B cell (primary cell): Measurements from ENCODE around the gene PLGRKT. TPM values are rescaled to one million over a fixed set of nuclear protein-coding genes. Genes with fewer than 3 reads are reported as not detected.

ENCODE experiments used
- ATAC-seq: fragments of 200-7000 bp; cut with Tn5 transposase; one replicate; pipeline ENCODE4 v1.10.0; 2021; ENCODE audit warnings: low read depth, mild to moderate bottlenecking, moderate number of reproducible peaks, moderate library complexity
- CTCF ChIA-PET: fragments of 350-600 bp; sonication (Branson Sonifier 250); formaldehyde crosslinking; loops from one replicate; lab custom pipeline; 2021; ENCODE audit warnings: antibody characterized with exemption, inconsistent platforms; lab: Charles Lee
- POLR2A ChIA-PET: fragments of 350-600 bp; sonication (Branson Sonifier 250); formaldehyde crosslinking; loops from one replicate; lab custom pipeline; 2021; ENCODE audit warnings: antibody characterized with exemption; lab: Charles Lee
- DNase-seq: peaks from one replicate; pipeline ENCODE4 v3.0.0; 2013
- H2AFZ ChIP-seq: 2 replicates; pipeline ENCODE4 v1.6.1; 2012; ENCODE audit warnings: mild to moderate bottlenecking, low read depth, low read length; ENCODE audit not compliant: insufficient read depth, poor library complexity, severe bottlenecking
- H3K27ac ChIP-seq, 2 donors: 1 replicate in 1 of 2; 2 replicates in 1 of 2; pipeline ENCODE4 v1.5.1; 2012 to 2013; ENCODE audit warnings: low read length in 2 of 2, mild to moderate bottlenecking in 2 of 2, moderate library complexity in 1 of 2
- H3K27me3 ChIP-seq, 4 experiments: fragments of 200-600 bp in 1 of 4; sonication (generic) in 1 of 4; replicated peaks in 1 of 4; 1 replicate in 2 of 4; 2 replicates in 2 of 4; pipeline versions ENCODE4 v1.6.1 to v1.7.0; 2013 to 2016; ENCODE audit warnings: low read length in 3 of 4, mild to moderate bottlenecking in 2 of 4, mixed read lengths in 1 of 4, moderate library complexity in 1 of 4; ENCODE audit not compliant: insufficient read depth in 4 of 4, control insufficient read depth in 3 of 4; ENCODE audit errors: control extremely low read depth in 1 of 4
- H3K36me3 ChIP-seq, 2 experiments: replicated peaks in 1 of 2; 1 replicate in 1 of 2; 2 replicates in 1 of 2; pipeline versions ENCODE4 v1.6.1 to v1.7.1; 2013; ENCODE audit warnings: low read length in 1 of 2; ENCODE audit not compliant: insufficient read depth in 2 of 2, control insufficient read depth in 1 of 2; ENCODE audit errors: control extremely low read depth in 1 of 2, extremely low read depth in 1 of 2
- H3K4me1 ChIP-seq, 2 donors: fragments of 200-600 bp in 1 of 2; sonication (generic) in 1 of 2; 1 replicate in 1 of 2; 2 replicates in 1 of 2; pipeline versions ENCODE4 v1.5.1 to v1.6.1; 2013 to 2017; ENCODE audit warnings: low read length in 2 of 2; ENCODE audit not compliant: control insufficient read depth in 2 of 2, insufficient read depth in 2 of 2
- H3K4me2 ChIP-seq: replicated peaks from 2 replicates; pipeline ENCODE3; 2012; ENCODE audit warnings: mild to moderate bottlenecking, low read depth, low read length; ENCODE audit not compliant: poor library complexity, severe bottlenecking
- H3K4me3 ChIP-seq, 5 experiments: fragments of 200-600 bp in 1 of 5; sonication (generic) in 1 of 5; 1 replicate in 3 of 5; 2 replicates in 2 of 5; pipeline versions ENCODE4 v1.5.1 to v1.7.0; 2011 to 2016; ENCODE audit warnings: low read length in 4 of 5, mild to moderate bottlenecking in 4 of 5, low read depth in 2 of 5, control low read depth in 1 of 5, moderate library complexity in 1 of 5; ENCODE audit not compliant: insufficient read depth in 1 of 5; ENCODE audit errors: control extremely low read depth in 1 of 5, extremely low read depth in 1 of 5
- H3K79me2 ChIP-seq: fragments of 200-600 bp; sonication (generic); one replicate; pipeline ENCODE4 v1.6.0; 2016; ENCODE audit warnings: low read length; ENCODE audit not compliant: control insufficient read depth, insufficient read depth
- H3K9ac ChIP-seq: fragments of 200-600 bp; sonication (generic); 2 replicates; pipeline ENCODE4 v1.6.1; 2017; ENCODE audit warnings: mild to moderate bottlenecking, low read length, moderate library complexity
- H3K9me3 ChIP-seq, 3 donors: one replicate each; pipeline versions ENCODE4 v1.6.1 to v1.7.1; 2013; ENCODE audit warnings: low read length in 2 of 3; ENCODE audit not compliant: control insufficient read depth in 2 of 3, insufficient read depth in 1 of 3; ENCODE audit errors: control extremely low read depth in 1 of 3
- H4K20me1 ChIP-seq: 2 replicates; pipeline ENCODE4 v1.6.0; 2012; ENCODE audit warnings: mild to moderate bottlenecking, low read length; ENCODE audit not compliant: insufficient read depth, control insufficient read depth, poor library complexity, severe bottlenecking
- H3K27ac Mint-ChIP-seq: one replicate; pipeline ENCODE4 v1.8.0; 2021; ENCODE audit warnings: mixed read lengths
- H3K27me3 Mint-ChIP-seq: one replicate; pipeline ENCODE4 v1.8.0; 2021; ENCODE audit warnings: mixed read lengths
- H3K4me1 Mint-ChIP-seq: one replicate; pipeline ENCODE4 v1.8.0; 2021; ENCODE audit warnings: mixed read lengths
- H3K4me3 Mint-ChIP-seq: one replicate; pipeline ENCODE4 v1.8.0; 2021; ENCODE audit warnings: mixed read lengths
- H3K9me3 Mint-ChIP-seq: one replicate; pipeline ENCODE4 v1.8.0; 2022; ENCODE audit warnings: mixed read lengths; ENCODE audit not compliant: insufficient read depth
- EZH2 ChIP-seq: IDR thresholded peaks from 2 replicates; pipeline ENCODE4 v1.6.1; 2012; ENCODE audit warnings: borderline replicate concordance, low read depth, mild to moderate bottlenecking, moderate library complexity, low read length; ENCODE audit not compliant: insufficient read depth, poor library complexity, severe bottlenecking
- WGBS: methylation state at CpG from one replicate; pipeline ENCODE4 v1.1.5; 2013; ENCODE audit warnings: missing lambda C conversion rate; ENCODE audit not compliant: insufficient coverage; 5-methylcytosine and 5-hydroxymethylcytosine counted together
- intact Hi-C: fragments of 100-400 bp; cut with micrococcal nuclease; formaldehyde crosslinking; loops from one replicate; pipeline ENCODE4 v1.10.0; 2022
- polyA plus RNA-seq: library from polyadenylated mRNA; depleted of rRNA; stranded (reverse); fragments of >200 nt; gene quantifications from 2 replicates; pipeline ENCODE4 v1.2.3, GENCODE V29; 2012
- total RNA-seq, 2 donors: library from RNA; stranded (reverse); fragments of 120-200 nt in 1 of 2; gene quantifications; 1 replicate in 1 of 2; 2 replicates in 1 of 2; pipeline versions ENCODE4 v1.2.3 to v1.2.4, GENCODE V29; 2013 to 2022
- TF ChIP-seq, protein P1 (sequence below): fragments of 200-600 bp; IDR thresholded peaks from one replicate; pipeline ENCODE4 v1.8.0; 2022; ENCODE audit warnings: antibody characterized with exemption, mild to moderate bottlenecking

The PLGRKT gene
- total and polyA plus RNA-seq, 2 donors (not counting 1 experiment from before 2014, with no cell fraction given) = 8.4 to 11.0 TPM

DNA sequence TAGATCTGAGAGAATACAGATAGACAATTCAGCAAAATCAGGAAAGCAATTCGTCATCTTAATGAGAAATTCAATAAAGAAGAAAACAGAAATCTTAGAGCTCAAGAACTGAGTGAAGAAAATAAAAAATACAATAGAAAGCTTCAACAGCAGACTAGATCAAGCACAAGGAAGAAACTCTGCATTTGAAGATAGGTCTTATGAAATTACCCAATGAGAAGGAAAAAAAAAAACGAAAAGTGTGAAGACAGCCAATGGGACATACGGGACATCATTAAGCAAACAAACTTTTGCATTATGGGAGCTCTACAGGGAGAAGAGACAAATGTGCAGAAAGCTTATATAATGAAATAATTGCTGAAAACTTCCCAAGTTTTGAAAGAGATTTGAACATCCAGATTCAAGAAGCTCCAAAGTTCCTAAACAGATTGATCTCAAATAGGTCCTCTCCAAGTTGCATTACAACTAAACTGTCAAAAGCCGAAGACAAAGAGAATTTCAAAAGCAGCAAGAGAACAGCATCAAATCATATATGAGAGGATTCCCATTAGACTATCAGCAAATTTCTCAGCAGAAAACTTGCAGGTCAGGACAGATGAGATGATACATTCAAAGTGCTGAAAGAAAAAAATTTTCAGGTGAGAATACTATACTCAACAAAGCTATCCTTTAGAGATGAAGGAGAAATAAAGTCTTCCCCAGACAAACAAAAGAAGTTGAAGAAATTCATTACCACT, 122.4 kb downstream of the PLGRKT start:
- Mint-ChIP-seq H3K4me3 (no peak overlapping the region), H3K4me1 (no peaks in the 10 kb centered on the region), H3K27ac (no peak overlapping the region), H3K27me3 (no peaks in the 10 kb centered on the region), H3K9me3 (peaks cover 5% of the 10 kb centered on the region)
- DNase-seq (no peak), ATAC-seq (no peak)
- POLR2A ChIA-PET = no interaction called here
- no peak overlapping the region for H3K4me3 ChIP-seq
- H4K20me1 ChIP-seq = no peaks in the 10 kb centered on the region
- H3K9me3 ChIP-seq = peaks cover 2 to 13% (median 11%) of the 10 kb centered on the region in 3 donors
- H3K4me2 ChIP-seq = no peak overlapping the region
- no peak overlapping the region for H3K27ac ChIP-seq
- TF ChIP-seq, protein P1, sequence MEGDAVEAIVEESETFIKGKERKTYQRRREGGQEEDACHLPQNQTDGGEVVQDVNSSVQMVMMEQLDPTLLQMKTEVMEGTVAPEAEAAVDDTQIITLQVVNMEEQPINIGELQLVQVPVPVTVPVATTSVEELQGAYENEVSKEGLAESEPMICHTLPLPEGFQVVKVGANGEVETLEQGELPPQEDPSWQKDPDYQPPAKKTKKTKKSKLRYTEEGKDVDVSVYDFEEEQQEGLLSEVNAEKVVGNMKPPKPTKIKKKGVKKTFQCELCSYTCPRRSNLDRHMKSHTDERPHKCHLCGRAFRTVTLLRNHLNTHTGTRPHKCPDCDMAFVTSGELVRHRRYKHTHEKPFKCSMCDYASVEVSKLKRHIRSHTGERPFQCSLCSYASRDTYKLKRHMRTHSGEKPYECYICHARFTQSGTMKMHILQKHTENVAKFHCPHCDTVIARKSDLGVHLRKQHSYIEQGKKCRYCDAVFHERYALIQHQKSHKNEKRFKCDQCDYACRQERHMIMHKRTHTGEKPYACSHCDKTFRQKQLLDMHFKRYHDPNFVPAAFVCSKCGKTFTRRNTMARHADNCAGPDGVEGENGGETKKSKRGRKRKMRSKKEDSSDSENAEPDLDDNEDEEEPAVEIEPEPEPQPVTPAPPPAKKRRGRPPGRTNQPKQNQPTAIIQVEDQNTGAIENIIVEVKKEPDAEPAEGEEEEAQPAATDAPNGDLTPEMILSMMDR = no peak
- no peak for TF ChIP-seq EZH2
- no peak overlapping the region for H3K9ac ChIP-seq
- H3K27me3 ChIP-seq = peaks cover 0 to 3% (median 0%) of the 10 kb centered on the region in 4 experiments
- H2AFZ ChIP-seq = no peak overlapping the region
- intact Hi-C loops = no loop called here
- no peaks in the 10 kb centered on the region for H3K79me2 ChIP-seq
- WGBS = no CpG with 5 or more reads among the region's 4 CpGs
- CTCF ChIA-PET = interaction anchor here (0.9 kb wide), 1 partner anchor 518 kb away, joined by 5 read pairs; the partner anchor contains the start of gene ERMP1
- no peaks in the 10 kb centered on the region for H3K36me3 ChIP-seq
- no peaks in the 10 kb centered on the region for H3K4me1 ChIP-seq

- Mint-ChIP-seq H3K9me3 (peaks cover 5% of the 10 kb centered on the region), H3K4me3 (no peak overlapping the region), H3K27me3 (no peaks in the 10 kb centered on the region), H3K4me1 (no peaks in the 10 kb centered on the region), H3K27ac (no peak overlapping the region)
- peaks cover 0 to 3% (median 0%) of the 10 kb centered on the region in 4 experiments for H3K27me3 ChIP-seq
- ChIA-PET CTCF (no interaction called here), POLR2A (no interaction called here)
- H3K27ac ChIP-seq = no peak overlapping the region
- intact Hi-C loops = no loop called here
- H3K79me2 ChIP-seq = no peaks in the 10 kb centered on the region
- no peak overlapping the region for H3K9ac ChIP-seq
- ATAC-seq (no peak), DNase-seq (no peak)
- H2AFZ ChIP-seq = no peak overlapping the region
- no peaks in the 10 kb centered on the region for H3K36me3 ChIP-seq
- no peak overlapping the region for H3K4me2 ChIP-seq
- H4K20me1 ChIP-seq = no peaks in the 10 kb centered on the region
- no peak for TF ChIP-seq EZH2
- TF ChIP-seq, protein P1 = no peak
- no peaks in the 10 kb centered on the region for H3K4me1 ChIP-seq
- peaks cover under 1 to 13% (median 11%) of the 10 kb centered on the region in 3 donors for H3K9me3 ChIP-seq
- H3K4me3 ChIP-seq = no peak overlapping the region
Observed at GRCh38 chr9:5310851-5311250, 126.9 kb downstream of the PLGRKT start.
